Measurements from ENCODE around the gene FKBP7.
"Not testable (repeated sequence)": the region's sequence is repeated elsewhere in the genome, so short reads cannot be mapped to it uniquely, and the experiment has no call there.

FKBP7 gene, protein sequence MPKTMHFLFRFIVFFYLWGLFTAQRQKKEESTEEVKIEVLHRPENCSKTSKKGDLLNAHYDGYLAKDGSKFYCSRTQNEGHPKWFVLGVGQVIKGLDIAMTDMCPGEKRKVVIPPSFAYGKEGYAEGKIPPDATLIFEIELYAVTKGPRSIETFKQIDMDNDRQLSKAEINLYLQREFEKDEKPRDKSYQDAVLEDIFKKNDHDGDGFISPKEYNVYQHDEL

DNA sequence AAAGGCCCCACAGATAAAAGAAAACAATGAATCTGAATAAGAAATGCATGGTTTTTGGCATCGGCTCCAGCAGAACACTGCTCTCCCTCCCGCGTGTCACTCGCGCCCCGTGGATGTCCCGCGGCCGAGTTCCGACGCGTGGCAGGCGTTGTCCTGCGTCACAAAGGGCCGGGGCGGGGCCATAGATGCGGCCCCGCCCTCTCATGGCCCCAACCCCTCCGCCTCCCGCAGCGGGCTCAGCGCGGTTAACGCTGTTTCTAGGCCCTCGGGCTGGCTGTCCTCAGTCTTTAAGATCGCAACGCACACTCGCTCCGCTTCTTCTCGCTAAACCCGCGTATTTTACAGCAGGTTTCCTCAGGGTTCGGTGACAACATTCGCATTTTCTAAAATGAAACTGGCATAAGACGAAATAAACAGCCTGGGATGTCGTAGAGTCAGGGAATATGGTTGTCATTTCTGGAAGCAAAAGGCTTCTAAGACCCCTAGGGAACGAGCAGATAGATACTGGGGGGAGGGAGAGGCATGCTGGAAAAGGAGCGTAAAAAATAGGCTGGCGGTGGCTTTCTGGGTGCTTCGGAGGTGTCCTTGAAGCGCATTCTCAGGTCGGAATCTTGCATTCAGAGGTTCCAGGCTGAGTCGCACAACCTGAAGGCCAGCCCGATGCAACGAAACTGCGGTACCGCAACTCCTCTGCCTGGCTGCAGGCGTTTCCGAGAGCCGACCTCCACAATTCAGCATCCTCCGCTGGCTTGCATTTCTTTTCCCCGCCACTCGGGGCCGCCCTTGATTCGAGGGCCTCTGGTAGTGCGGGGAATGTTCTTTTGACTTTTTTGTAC, at the start of gene FKBP7:
TSS of gene FKBP7 (minus strand) at position 162 of the 836 bp plus-strand sequence. CDS start at position 61, 101 bp downstream.
- in situ Hi-C loops (cut with MboI; ENCODE audit: low pct_unique_long_range_greater_than_20kb, low sequenced_read_pairs, unreplicated experiment), result no loop called here
- DNase-seq (ENCODE audit: low spot score), result peak; percentile 82
- TF ChIP-seq, protein P1, sequence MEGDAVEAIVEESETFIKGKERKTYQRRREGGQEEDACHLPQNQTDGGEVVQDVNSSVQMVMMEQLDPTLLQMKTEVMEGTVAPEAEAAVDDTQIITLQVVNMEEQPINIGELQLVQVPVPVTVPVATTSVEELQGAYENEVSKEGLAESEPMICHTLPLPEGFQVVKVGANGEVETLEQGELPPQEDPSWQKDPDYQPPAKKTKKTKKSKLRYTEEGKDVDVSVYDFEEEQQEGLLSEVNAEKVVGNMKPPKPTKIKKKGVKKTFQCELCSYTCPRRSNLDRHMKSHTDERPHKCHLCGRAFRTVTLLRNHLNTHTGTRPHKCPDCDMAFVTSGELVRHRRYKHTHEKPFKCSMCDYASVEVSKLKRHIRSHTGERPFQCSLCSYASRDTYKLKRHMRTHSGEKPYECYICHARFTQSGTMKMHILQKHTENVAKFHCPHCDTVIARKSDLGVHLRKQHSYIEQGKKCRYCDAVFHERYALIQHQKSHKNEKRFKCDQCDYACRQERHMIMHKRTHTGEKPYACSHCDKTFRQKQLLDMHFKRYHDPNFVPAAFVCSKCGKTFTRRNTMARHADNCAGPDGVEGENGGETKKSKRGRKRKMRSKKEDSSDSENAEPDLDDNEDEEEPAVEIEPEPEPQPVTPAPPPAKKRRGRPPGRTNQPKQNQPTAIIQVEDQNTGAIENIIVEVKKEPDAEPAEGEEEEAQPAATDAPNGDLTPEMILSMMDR (IDR thresholded peaks at IDR 0.05; ENCODE audit: extremely low read depth, insufficient read depth, missing control alignments), result peak; percentile 92

DNA sequence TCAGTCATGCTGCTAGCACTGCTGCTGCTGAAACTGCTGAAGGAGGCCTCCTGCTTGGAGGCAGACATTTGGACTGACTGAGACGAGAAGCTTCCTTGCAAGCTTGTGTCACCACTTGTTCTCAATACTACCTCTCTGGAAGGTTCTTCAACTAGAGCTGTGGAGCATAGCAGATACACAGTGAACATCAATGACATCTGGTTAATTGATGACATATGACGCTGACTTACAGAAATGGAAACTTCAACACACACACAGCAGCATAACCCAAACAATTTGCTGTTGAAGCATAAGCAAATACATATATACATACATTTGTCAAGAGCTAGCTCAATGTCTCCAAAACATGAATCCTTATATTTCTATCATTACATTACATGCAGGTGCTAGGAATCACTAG, 49.2 kb upstream of the FKBP7 start:
- TF ChIP-seq, protein P1 (IDR thresholded peaks at IDR 0.05; ENCODE audit: extremely low read depth, insufficient read depth, missing control alignments), result no peak
- in situ Hi-C loops (cut with MboI; ENCODE audit: low pct_unique_long_range_greater_than_20kb, low sequenced_read_pairs, unreplicated experiment), result no loop called here
- DNase-seq (ENCODE audit: low spot score), result no peak

DNA sequence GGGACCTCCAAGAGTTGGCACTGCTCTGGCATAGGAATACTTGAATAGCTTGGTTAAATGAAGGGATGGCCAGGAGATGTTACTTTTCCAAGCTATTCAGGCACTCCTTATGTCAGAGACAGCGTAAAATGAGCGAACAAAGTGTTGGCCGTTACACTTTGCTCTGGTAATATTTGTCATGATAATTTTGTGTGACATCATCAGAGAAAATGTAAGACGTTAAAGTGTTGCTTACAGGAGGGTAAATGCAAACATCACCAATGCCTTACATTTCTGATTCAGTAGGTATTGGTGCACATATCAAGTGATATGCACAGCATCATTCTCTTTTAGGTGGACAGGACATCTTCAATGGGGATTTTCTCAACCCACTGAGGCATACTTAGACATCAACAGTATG, 47.9 kb upstream of the FKBP7 start:
- no peak for DNase-seq (ENCODE audit: low spot score)
- in situ Hi-C loops (cut with MboI; ENCODE audit: low pct_unique_long_range_greater_than_20kb, low sequenced_read_pairs, unreplicated experiment), result no loop called here
- TF ChIP-seq, protein P1 (IDR thresholded peaks at IDR 0.05; ENCODE audit: extremely low read depth, insufficient read depth, missing control alignments), result no peak

DNA sequence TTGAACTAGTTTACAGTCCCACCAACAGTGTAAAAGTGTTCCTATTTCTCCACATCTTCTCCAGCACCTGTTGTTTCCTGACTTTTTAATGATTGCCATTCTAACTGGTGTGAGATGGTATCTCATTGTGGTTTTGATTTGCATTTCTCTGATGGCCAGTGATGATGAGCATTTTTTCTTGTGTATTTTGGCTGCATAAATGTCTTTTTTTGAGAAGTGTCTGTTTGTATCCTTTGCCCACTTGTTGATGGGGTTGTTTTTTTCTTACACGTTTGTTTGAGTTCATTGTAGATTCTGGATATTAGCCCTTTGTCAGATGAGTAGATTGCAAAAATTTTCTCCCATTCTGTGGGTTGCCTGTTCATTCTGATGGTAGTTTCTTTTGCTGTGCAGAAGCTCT, 47.1 kb upstream of the FKBP7 start:
- DNase-seq (ENCODE audit: low spot score); in situ Hi-C loops (cut with MboI; ENCODE audit: low pct_unique_long_range_greater_than_20kb, low sequenced_read_pairs, unreplicated experiment): not testable (repeated sequence)

DNA sequence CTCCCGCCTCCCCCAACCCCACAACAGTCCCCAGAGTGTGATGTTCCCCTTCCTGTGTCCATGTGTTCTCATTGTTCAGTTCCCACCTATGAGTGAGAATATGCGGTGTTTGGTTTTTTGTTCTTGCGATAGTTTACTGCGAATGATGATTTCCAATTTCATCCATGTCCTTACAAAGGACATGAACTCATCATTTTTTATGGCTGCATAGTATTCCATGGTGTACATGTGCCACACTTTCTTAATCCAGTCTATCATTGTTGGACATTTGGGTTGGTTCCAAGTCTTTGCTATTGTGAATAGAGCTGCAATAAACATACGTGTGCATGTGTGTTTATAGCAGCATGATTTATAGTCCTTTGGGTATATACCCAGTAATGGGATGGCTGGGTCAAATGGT, 46.6 kb upstream of the FKBP7 start:
- DNase-seq (ENCODE audit: low spot score); in situ Hi-C loops (cut with MboI; ENCODE audit: low pct_unique_long_range_greater_than_20kb, low sequenced_read_pairs, unreplicated experiment): not testable (repeated sequence)

DNA sequence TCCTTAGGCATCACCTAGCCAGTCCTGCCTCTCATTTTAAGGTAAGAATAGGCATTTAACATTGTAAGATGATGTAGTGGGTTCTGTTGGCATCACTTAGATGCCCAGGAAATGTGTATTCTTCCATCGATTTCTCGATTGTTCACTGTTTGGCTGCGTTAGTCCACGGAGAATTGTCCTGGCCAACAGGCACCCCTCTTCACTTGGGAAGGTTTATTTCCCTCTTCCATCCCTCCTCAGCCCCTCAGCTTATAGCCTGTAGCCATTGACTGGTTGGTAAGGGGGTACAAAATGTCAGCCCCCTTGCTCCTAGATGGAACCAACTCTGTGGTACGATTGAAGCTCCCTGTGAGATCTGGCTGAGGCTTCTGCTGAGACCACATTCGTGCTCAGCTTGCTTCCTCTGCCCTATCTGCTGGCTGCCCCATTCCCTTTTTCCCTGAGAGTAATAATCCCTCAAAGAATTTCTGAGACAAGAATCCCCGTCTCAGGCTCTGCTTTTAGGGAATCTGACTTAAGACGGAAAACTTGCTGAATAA, 45.3 kb upstream of the FKBP7 start:
- in situ Hi-C loops (cut with MboI; ENCODE audit: low pct_unique_long_range_greater_than_20kb, low sequenced_read_pairs, unreplicated experiment), result no loop called here
- TF ChIP-seq, protein P1 (IDR thresholded peaks at IDR 0.05; ENCODE audit: extremely low read depth, insufficient read depth, missing control alignments), result no peak
- DNase-seq (ENCODE audit: low spot score), result no peak

DNA sequence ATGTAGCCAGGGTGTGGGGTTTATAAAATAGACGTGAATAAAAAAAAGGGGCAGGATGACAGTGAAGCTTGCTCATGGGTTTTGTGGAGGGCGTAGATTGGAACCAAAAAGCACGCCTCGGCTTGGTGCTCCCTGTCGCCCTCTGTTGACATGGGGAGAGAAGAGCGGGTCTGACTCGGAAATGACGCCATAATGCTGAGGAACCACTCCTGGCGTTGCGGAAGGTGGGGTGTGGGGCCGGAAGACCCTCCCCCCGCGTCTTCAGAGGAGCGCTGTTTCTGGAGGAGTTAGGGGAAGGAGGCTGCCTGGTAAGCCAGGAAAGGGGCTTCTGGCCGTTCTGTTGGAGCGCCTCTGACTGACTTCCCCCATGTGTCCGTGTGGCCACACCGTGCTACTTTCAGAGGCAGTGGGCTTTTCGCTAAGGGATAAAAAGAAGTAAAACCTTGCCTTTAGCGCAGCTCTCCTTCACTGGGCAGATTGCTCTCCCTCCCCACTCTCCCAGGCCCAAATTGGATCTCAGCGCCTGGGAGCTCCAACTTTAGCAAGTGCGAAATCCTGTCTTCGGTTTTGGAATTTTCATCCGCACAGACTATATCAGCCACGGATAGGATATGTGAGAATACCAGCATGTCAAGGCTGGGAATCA, 44.7 kb upstream of the FKBP7 start:
- peak; percentile 56 for DNase-seq (ENCODE audit: low spot score)
- TF ChIP-seq, protein P1 (IDR thresholded peaks at IDR 0.05; ENCODE audit: extremely low read depth, insufficient read depth, missing control alignments), result peak; percentile 64
- in situ Hi-C loops (cut with MboI; ENCODE audit: low pct_unique_long_range_greater_than_20kb, low sequenced_read_pairs, unreplicated experiment), result no loop called here
